Endothelial cell of umbilical vein (primary cell): Measurements from ENCODE around the gene BZW1.

Experiments
- CTCF ChIP-seq, 2 donors: IDR thresholded peaks; 1 replicate in 1 of 2; 2 replicates in 1 of 2; pipeline ENCODE4 v1.5.1; 2011; ENCODE audit warnings: low read length in 2 of 2, mild to moderate bottlenecking in 2 of 2, moderate library complexity in 2 of 2, control low read depth in 1 of 2, inconsistent platforms in 1 of 2, low read depth in 1 of 2; ENCODE audit not compliant: insufficient read depth in 1 of 2; ENCODE audit errors: extremely low read depth in 1 of 2
- EZH2 ChIP-seq: IDR thresholded peaks from 2 replicates; pipeline ENCODE4 v1.6.1; 2012; ENCODE audit warnings: borderline replicate concordance, low read depth, mild to moderate bottlenecking, moderate library complexity, low read length, inconsistent platforms; ENCODE audit not compliant: severe bottlenecking
- FOS ChIP-seq: IDR thresholded peaks from 2 replicates; pipeline ENCODE4 v1.6.1; 2011; ENCODE audit warnings: mild to moderate bottlenecking, low read length, moderate library complexity, borderline replicate concordance; ENCODE audit not compliant: insufficient read depth
- MYC ChIP-seq: IDR thresholded peaks from one replicate; pipeline ENCODE4 v1.6.1; 2011; ENCODE audit warnings: mild to moderate bottlenecking, low read depth, low read length
- POLR2A ChIP-seq: IDR thresholded peaks from 2 replicates; pipeline ENCODE4 v1.6.1; 2012; ENCODE audit warnings: low read depth, mild to moderate bottlenecking, control low read depth, low read length
- POLR2AphosphoS5 ChIP-seq: IDR thresholded peaks from 2 replicates; pipeline ENCODE4 v1.6.1; 2012; ENCODE audit warnings: low read depth, mild to moderate bottlenecking, control low read depth, low read length, moderate library complexity; ENCODE audit not compliant: insufficient read depth

- no peak for TF ChIP-seq CTCF (IDR thresholded peaks at IDR 0.05; ENCODE audit: extremely low read depth in 1 of 2, insufficient read depth in 1 of 2, low read depth in 1 of 2, low read length in 2 of 2)
- TF ChIP-seq MYC: no peak
- no peak for TF ChIP-seq EZH2
- no peak for TF ChIP-seq FOS
- TF ChIP-seq POLR2A: no peak
- TF ChIP-seq POLR2AphosphoS5: no peak
Observed at GRCh38 chr2:200862532-200863000, 50.9 kb downstream of the BZW1 start.
